CD4-positive, alpha-beta memory T cell (primary cell): ENCODE results near the gene PAPSS2. TPM values are rescaled to one million over a fixed set of nuclear protein-coding genes. Genes with fewer than 3 reads are reported as not detected.

Experiments
- CTCF ChIA-PET: fragments of 350-600 bp; sonication (Branson Sonifier 250); formaldehyde crosslinking; loops from one replicate; lab custom pipeline; 2021; ENCODE audit warnings: inconsistent platforms; ENCODE audit not compliant: partially characterized antibody; lab: Charles Lee
- POLR2A ChIA-PET: fragments of 350-600 bp; sonication (Branson Sonifier 250); formaldehyde crosslinking; loops from one replicate; lab custom pipeline; 2021; ENCODE audit not compliant: partially characterized antibody; lab: Charles Lee
- DNase-seq, 5 donors: peaks; one replicate each; pipeline versions ENCODE4 v3.0.0 to v3.0.0-alpha.2; 2020 to 2022; ENCODE audit warnings: mixed read lengths in 1 of 5
- H3K27ac ChIP-seq: one replicate; pipeline ENCODE4 v1.7.0; 2013; ENCODE audit warnings: low read depth, low read length
- H3K27me3 ChIP-seq: 2 replicates; pipeline ENCODE4 v1.7.0; 2013; ENCODE audit warnings: mild to moderate bottlenecking, low read length, moderate library complexity; ENCODE audit not compliant: insufficient read depth
- H3K36me3 ChIP-seq: 2 replicates; pipeline ENCODE4 v1.7.0; 2013; ENCODE audit warnings: mild to moderate bottlenecking, low read length, moderate library complexity; ENCODE audit not compliant: insufficient read depth
- H3K4me1 ChIP-seq: 2 replicates; pipeline ENCODE4 v1.7.0; 2013; ENCODE audit warnings: mild to moderate bottlenecking, low read length, moderate library complexity; ENCODE audit not compliant: insufficient read depth
- H3K4me3 ChIP-seq, 2 donors: one replicate each; pipeline ENCODE4 v1.7.0; 2013; ENCODE audit warnings: low read length in 2 of 2, mild to moderate bottlenecking in 1 of 2
- H3K9me3 ChIP-seq, 2 donors: one replicate each; pipeline ENCODE4 v1.7.0; 2013; ENCODE audit warnings: low read length in 2 of 2, control low read depth in 1 of 2; ENCODE audit not compliant: control insufficient read depth in 1 of 2
- H3K27ac Mint-ChIP-seq, 7 donors: one replicate each; pipeline ENCODE4 v1.8.0; 2020 to 2021; ENCODE audit warnings: mixed read lengths in 7 of 7, mild to moderate bottlenecking in 6 of 7, inconsistent platforms in 3 of 7, moderate library complexity in 3 of 7
- H3K27me3 Mint-ChIP-seq, 2 donors: one replicate each; pipeline ENCODE4 v1.8.0; 2020 to 2021; ENCODE audit warnings: mixed read lengths in 2 of 2
- H3K36me3 Mint-ChIP-seq, 2 donors: one replicate each; pipeline ENCODE4 v1.8.0; 2020 to 2021; ENCODE audit warnings: mixed read lengths in 2 of 2, inconsistent platforms in 1 of 2, mild to moderate bottlenecking in 1 of 2
- H3K4me1 Mint-ChIP-seq, 4 donors: one replicate each; pipeline ENCODE4 v1.8.0; 2020 to 2021; ENCODE audit warnings: mixed read lengths in 4 of 4, mild to moderate bottlenecking in 1 of 4
- H3K4me3 Mint-ChIP-seq, 8 donors: one replicate each; pipeline ENCODE4 v1.8.0; 2020 to 2021; ENCODE audit warnings: mixed read lengths in 8 of 8, mild to moderate bottlenecking in 7 of 8, moderate library complexity in 6 of 8, inconsistent platforms in 3 of 8
- H3K9me3 Mint-ChIP-seq, 8 donors: one replicate each; pipeline ENCODE4 v1.8.0; 2020 to 2021; ENCODE audit warnings: mixed read lengths in 8 of 8, mild to moderate bottlenecking in 5 of 8, inconsistent platforms in 3 of 8, moderate library complexity in 1 of 8
- intact Hi-C: fragments of 100-400 bp; cut with micrococcal nuclease; formaldehyde crosslinking; loops from one replicate; pipeline ENCODE4 v1.15.1; 2023
- polyA plus RNA-seq, 2 donors: library from polyadenylated mRNA; unstranded; fragments of 300-500 nt; fragmentation: Illumina TruSeq; gene quantifications; one replicate each; pipeline ENCODE4 v1.2.3, GENCODE V29; 2021
- total RNA-seq, 2 experiments: library from RNA; stranded (reverse); gene quantifications; one replicate each; pipeline ENCODE4 v1.2.3, GENCODE V29; 2021

PAPSS2 gene
- total and polyA plus RNA-seq, 4 experiments from 2014 or later: 0.15 to 0.73 (median 0.31) TPM

GRCh38 chr10:87771871-87772500, 112.3 kb downstream of the PAPSS2 start:
- Histone ChIP-seq H3K4me3 (no peak overlapping the region), H3K27ac (no peak overlapping the region), H3K4me1 (no peaks in the 10 kb centered on the region), H3K27me3 (no peaks in the 10 kb centered on the region), H3K9me3 (no peaks in the 10 kb centered on the region), H3K36me3 (peaks cover 9% of the 10 kb centered on the region)
- POLR2A ChIA-PET: no interaction called here
- no peak overlapping the region for H3K4me3 Mint-ChIP-seq
- CTCF ChIA-PET: interaction anchor here (2.1 to 3.5 kb wide), 2 partner anchors 11 to 15 kb away, joined by 4 to 14 read pairs; no protein-coding TSS in a partner anchor
- H3K36me3 Mint-ChIP-seq: peaks cover 48 to 51% of the 10 kb centered on the region in 2 donors
- H3K27me3 Mint-ChIP-seq: no peaks in the 10 kb centered on the region
- H3K4me1 Mint-ChIP-seq: peaks cover 0 to 5% (median 3%) of the 10 kb centered on the region in 4 donors
- H3K9me3 Mint-ChIP-seq: no peaks in the 10 kb centered on the region
- DNase-seq: peak in 3 of 5 donors; percentile 8 to 11 (median 10)
- H3K27ac Mint-ChIP-seq: peak overlapping the region in 1 of 7 donors; percentile 60
- intact Hi-C loops: loop anchor here (1.0 to 5.0 kb wide), 2 partner anchors 115 to 239 kb away; partner anchors contain the start of gene PAPSS2

DNA sequence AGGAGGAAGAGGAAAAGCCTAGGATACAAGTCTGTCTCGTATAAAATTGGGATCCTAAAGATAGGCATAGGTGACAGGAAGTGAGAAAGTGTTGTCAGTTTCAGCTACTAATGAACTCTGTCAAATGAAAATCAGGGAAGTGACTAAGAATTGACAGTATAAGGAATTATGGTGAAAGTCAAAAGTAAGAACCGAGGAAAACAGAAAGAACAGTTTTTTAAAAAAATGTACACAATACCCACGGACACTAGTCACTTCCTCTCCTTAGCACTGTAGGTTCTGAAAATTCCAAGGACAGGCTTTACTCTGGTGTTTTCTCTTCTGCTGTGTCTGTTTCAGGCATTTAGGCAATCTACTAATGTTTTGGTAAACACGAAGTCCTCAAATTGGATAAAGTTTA, 116.1 kb downstream of the PAPSS2 start:
- CTCF ChIA-PET: interaction anchor here (0.7 to 1.4 kb wide), 3 partner anchors 12 to 95 kb away, joined by 3 to 4 read pairs (median 4); partner anchors contain the start of gene ATAD1
- Mint-ChIP-seq H3K9me3 (no peaks in the 10 kb centered on the region), H3K27me3 (no peaks in the 10 kb centered on the region), H3K36me3 (peaks cover 35 to 45% of the 10 kb centered on the region in 2 donors), H3K4me1 (peaks cover 3 to 7% (median 6%) of the 10 kb centered on the region in 4 donors), H3K4me3 (no peak overlapping the region), H3K27ac (peak overlapping the region in 2 of 7 donors; percentile 43 to 48)
- POLR2A ChIA-PET: no interaction called here
- DNase-seq: no peak
- no peak overlapping the region for H3K27ac ChIP-seq
- intact Hi-C loops: no loop called here
- no peak overlapping the region for H3K4me3 ChIP-seq
- H3K4me1 ChIP-seq: no peaks in the 10 kb centered on the region
- H3K27me3 ChIP-seq: no peaks in the 10 kb centered on the region
- H3K36me3 ChIP-seq: peaks cover 6% of the 10 kb centered on the region
- no peaks in the 10 kb centered on the region for H3K9me3 ChIP-seq

DNA sequence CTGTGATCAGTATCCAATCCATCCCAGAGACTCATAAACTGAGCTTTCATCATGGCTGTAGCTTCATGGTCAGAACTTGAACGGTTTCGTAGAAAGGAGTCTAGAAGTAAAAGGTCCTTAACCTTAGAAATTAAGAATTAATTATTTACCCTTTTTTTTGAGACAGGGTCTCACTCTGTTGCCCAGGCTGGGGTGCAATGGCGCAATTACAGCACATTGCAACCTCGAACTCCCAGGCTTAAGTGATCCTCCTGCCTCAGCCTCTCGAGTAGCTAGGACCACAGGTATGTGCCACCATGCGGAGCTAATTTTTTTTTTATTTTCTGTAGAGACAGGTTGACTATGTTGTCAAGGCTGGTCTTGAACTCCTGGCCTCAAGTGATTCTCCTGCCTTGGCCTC, 116.7 kb downstream of the PAPSS2 start:
- intact Hi-C loops: no loop called here

DNA sequence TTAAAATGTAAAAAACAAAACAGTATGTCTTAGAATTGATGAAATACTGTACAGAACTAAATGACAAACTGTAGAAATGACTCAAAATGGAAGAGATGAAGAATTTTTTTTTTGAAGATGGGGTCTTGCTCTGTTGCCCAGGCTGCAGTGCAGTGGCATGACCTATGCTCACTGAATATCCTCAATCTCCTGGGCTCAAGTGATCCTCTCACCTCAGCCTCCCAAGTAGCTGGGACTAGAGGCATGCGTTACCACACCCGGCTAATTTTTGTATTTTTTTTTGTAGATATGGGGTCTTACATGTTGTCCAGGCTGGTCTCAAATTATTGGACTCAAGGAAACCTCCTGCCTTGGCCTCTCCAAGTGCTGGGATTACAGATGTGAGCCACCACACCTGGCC, 121.9 kb downstream of the PAPSS2 start:
- ChIA-PET CTCF (no interaction called here), POLR2A (interaction anchor here (0.6 kb wide), 1 partner anchor 36 kb away, joined by 3 read pairs; no protein-coding TSS in a partner anchor)
- H3K4me1 Mint-ChIP-seq: peaks cover 0 to 29% (median 12%) of the 10 kb centered on the region in 4 donors
- peak overlapping the region in 1 of 7 donors; percentile 38 for H3K27ac Mint-ChIP-seq
- Histone ChIP-seq H3K27me3 (no peaks in the 10 kb centered on the region), H3K4me3 (no peak overlapping the region), H3K36me3 (peaks cover 11% of the 10 kb centered on the region), H3K4me1 (no peaks in the 10 kb centered on the region), H3K27ac (no peak overlapping the region), H3K9me3 (no peaks in the 10 kb centered on the region)
- H3K9me3 Mint-ChIP-seq: no peaks in the 10 kb centered on the region
- DNase-seq: no peak
- H3K4me3 Mint-ChIP-seq: no peak overlapping the region
- intact Hi-C loops: no loop called here
- no peaks in the 10 kb centered on the region for H3K27me3 Mint-ChIP-seq
- H3K36me3 Mint-ChIP-seq: peaks cover 44 to 64% of the 10 kb centered on the region in 2 donors

More for the DNA sequence above, 116.7 kb downstream of the PAPSS2 start:
- Mint-ChIP-seq H3K4me3 (no peak overlapping the region), H3K36me3 (peaks cover 40 to 49% of the 10 kb centered on the region in 2 donors), H3K9me3 (no peaks in the 10 kb centered on the region), H3K27ac (no peak overlapping the region), H3K27me3 (no peaks in the 10 kb centered on the region), H3K4me1 (peaks cover 5 to 9% (median 7%) of the 10 kb centered on the region in 4 donors)
- ChIA-PET CTCF (interaction anchor here (1.0 to 1.4 kb wide), 2 partner anchors 12 to 42 kb away, joined by 3 to 4 read pairs; partner anchors contain the start of gene ATAD1), POLR2A (no interaction called here)
- H3K4me1 ChIP-seq: no peaks in the 10 kb centered on the region
- no peak overlapping the region for H3K4me3 ChIP-seq
- H3K27me3 ChIP-seq: no peaks in the 10 kb centered on the region
- DNase-seq: no peak
- no peaks in the 10 kb centered on the region for H3K9me3 ChIP-seq
- H3K36me3 ChIP-seq: peaks cover 6% of the 10 kb centered on the region
- no peak overlapping the region for H3K27ac ChIP-seq

DNA sequence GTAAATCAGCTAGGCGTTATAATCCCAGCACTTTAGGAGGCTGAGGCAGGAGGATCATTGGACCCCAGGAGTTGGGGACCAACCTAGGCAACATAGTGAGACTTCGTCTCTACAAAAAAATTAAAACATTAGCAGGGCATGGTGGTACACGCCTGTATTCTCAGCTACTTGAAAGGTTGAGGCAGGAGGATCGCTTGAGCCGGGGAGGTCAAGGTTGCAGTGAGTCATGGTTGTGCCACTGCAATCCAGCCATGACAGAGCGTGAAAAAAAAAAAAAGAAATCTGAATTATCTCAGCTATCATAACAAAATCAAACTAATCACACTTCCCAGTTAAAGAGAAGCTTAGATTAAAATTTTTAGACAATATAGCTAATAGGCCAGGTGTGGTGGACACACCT, 123.0 kb downstream of the PAPSS2 start:
- Mint-ChIP-seq H3K9me3 (no peaks in the 10 kb centered on the region), H3K4me1 (peaks cover 0 to 30% (median 12%) of the 10 kb centered on the region in 4 donors), H3K4me3 (no peak overlapping the region), H3K36me3 (peaks cover 38 to 63% of the 10 kb centered on the region in 2 donors), H3K27me3 (no peaks in the 10 kb centered on the region), H3K27ac (no peak overlapping the region)
- POLR2A ChIA-PET: no interaction called here
- CTCF ChIA-PET: interaction anchor here (1.7 kb wide), 1 partner anchor 8 kb away, joined by 6 read pairs; no protein-coding TSS in a partner anchor
- DNase-seq: no peak
- no peaks in the 10 kb centered on the region for H3K9me3 ChIP-seq
- H3K4me3 ChIP-seq: no peak overlapping the region
- no peaks in the 10 kb centered on the region for H3K4me1 ChIP-seq
- intact Hi-C loops: no loop called here
- H3K36me3 ChIP-seq: peaks cover 11% of the 10 kb centered on the region
- no peak overlapping the region for H3K27ac ChIP-seq
- no peaks in the 10 kb centered on the region for H3K27me3 ChIP-seq

- intact Hi-C loops: no loop called here
- no peaks in the 10 kb centered on the region for H3K27me3 ChIP-seq
- peaks cover 38 to 58% of the 10 kb centered on the region in 2 donors for H3K36me3 Mint-ChIP-seq
- H3K36me3 ChIP-seq: peaks cover 13% of the 10 kb centered on the region
- H3K27me3 Mint-ChIP-seq: no peaks in the 10 kb centered on the region
- H3K4me3 ChIP-seq: no peak overlapping the region
- H3K9me3 Mint-ChIP-seq: no peaks in the 10 kb centered on the region
- ChIA-PET POLR2A (no interaction called here), CTCF (interaction anchor here (1.6 kb wide), 1 partner anchor 14 kb away, joined by 4 read pairs; no protein-coding TSS in a partner anchor)
- peak overlapping the region in 2 of 7 donors; percentile 2 to 3 for H3K27ac Mint-ChIP-seq
- no peaks in the 10 kb centered on the region for H3K4me1 ChIP-seq
- no peak for DNase-seq
- no peak overlapping the region for H3K27ac ChIP-seq
- H3K9me3 ChIP-seq: no peaks in the 10 kb centered on the region
- H3K4me3 Mint-ChIP-seq: no peak overlapping the region
- peaks cover 0 to 26% (median 11%) of the 10 kb centered on the region in 4 donors for H3K4me1 Mint-ChIP-seq
These were observed 126.7 kb downstream of the PAPSS2 start for GRCh38 chr10:87786421-87786820.

DNA sequence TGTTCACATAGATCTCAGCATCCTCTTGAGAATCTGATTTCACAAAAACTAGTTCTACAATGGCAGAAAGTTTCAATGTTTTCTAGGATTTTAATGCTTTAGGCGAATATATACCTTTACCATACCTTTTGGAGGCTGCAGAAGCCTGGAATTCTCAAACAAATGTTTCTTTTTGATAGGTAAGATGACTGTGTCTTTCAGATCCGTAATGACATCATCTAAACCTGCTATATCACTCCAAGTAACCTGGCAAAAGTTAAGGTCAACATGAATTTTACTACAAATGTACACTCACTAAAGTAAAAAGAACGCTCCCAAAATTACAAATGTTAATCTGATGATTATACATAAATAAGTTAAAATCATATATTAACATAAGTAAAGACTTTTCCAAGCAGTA, 130.5 kb downstream of the PAPSS2 start:
- H3K27me3 Mint-ChIP-seq: no peaks in the 10 kb centered on the region
- no peak overlapping the region for H3K4me3 Mint-ChIP-seq
- CTCF ChIA-PET: interaction anchor here (0.7 kb wide), 1 partner anchor 1539 kb away, joined by 3 read pairs; no protein-coding TSS in a partner anchor
- H3K4me3 ChIP-seq: no peak overlapping the region
- H3K27ac ChIP-seq: no peak overlapping the region
- no peak overlapping the region for H3K27ac Mint-ChIP-seq
- H3K27me3 ChIP-seq: no peaks in the 10 kb centered on the region
- H3K36me3 ChIP-seq: peaks cover 16% of the 10 kb centered on the region
- H3K36me3 Mint-ChIP-seq: peaks cover 29 to 45% of the 10 kb centered on the region in 2 donors
- no peaks in the 10 kb centered on the region for H3K4me1 ChIP-seq
- POLR2A ChIA-PET: no interaction called here
- intact Hi-C loops: no loop called here
- H3K9me3 Mint-ChIP-seq: no peaks in the 10 kb centered on the region
- H3K4me1 Mint-ChIP-seq: peaks cover 17 to 45% (median 17%) of the 10 kb centered on the region in 4 donors
- H3K9me3 ChIP-seq: no peaks in the 10 kb centered on the region
- no peak for DNase-seq
